Stimulated activated CD4-positive, alpha-beta T cell treated with anti-CD3 and anti-CD28 coated beads, Interleukin-15, amount 100 ng/mL, for 1 hour (primary cell): ENCODE measurements around the gene CLEC2L.

ENCODE experiments used
- DNase-seq, 2 donors: peaks; one replicate each; pipeline ENCODE4 v3.0.0-alpha.2; 2020; ENCODE audit warnings: low read depth in 1 of 2, low spot score in 1 of 2

The CLEC2L gene

GRCh38 chr7:139522830-139523198, 671 bp upstream of the CLEC2L start:
- DNase-seq: no peak

GRCh38 chr7:139523968-139524815, 707 bp downstream of the CLEC2L start:
- no peak for DNase-seq

- no peak for DNase-seq
Measured at GRCh38 chr7:139525239-139525638, 1.8 kb downstream of the CLEC2L start.

GRCh38 chr7:139525750-139526149, 2.3 kb downstream of the CLEC2L start:
- DNase-seq: no peak

GRCh38 chr7:139526578-139527544, 3.4 kb downstream of the CLEC2L start:
- no peak for DNase-seq

GRCh38 chr7:139531094-139531493, 7.6 kb downstream of the CLEC2L start:
- no peak for DNase-seq

GRCh38 chr7:139532636-139533155, 9.2 kb downstream of the CLEC2L start:
- no peak for DNase-seq

DNA sequence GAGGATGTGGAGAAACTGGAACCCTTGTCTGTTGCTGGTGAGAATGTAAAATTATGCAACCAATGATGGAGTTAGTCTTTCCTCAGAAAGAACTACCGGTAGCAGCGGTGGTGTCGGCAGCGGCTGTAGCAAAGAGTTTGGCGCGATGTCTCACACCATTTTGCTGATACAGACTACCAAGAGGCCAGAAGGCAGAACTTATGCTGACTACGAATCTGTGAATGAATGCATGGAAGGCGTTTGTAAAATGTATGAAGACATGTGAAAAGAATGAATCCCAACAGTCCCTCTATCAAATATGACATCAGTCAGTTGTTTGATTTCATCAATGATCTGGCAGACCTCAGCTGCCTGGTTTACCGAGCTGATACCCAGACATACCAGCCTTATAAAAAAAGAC, 10.6 kb downstream of the CLEC2L start:
- DNase-seq: no peak

DNA sequence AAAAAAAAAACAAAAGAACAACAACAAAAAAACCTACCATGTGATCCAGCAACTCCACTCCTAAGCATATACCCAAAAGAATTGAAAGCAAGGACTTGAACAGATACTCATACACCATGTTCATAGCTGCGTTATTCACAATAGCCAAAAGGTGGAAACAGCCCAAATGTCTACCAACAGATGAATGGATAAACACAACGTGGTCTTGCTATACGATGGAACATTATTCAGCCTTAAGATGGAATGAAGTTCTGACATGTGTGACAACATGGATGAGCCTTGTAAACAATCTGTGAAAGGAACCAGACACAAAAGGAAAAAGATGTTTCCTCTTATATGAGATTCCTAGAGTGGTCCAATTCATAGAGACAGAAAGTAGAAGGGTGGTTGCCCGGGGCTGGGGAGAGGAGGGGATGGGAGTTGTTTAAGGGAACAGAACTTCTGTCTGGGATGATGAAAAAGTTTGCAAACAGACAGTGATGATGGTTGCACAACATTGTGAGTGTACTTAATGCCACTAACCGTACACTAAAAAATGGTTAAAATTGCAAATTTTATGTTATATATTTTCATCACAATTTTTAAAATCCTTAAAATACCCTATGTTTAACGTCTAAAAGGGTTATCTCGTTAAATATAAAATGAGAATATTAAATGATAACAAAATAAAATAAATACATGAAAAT, 11.6 kb downstream of the CLEC2L start:
- no peak for DNase-seq

DNA sequence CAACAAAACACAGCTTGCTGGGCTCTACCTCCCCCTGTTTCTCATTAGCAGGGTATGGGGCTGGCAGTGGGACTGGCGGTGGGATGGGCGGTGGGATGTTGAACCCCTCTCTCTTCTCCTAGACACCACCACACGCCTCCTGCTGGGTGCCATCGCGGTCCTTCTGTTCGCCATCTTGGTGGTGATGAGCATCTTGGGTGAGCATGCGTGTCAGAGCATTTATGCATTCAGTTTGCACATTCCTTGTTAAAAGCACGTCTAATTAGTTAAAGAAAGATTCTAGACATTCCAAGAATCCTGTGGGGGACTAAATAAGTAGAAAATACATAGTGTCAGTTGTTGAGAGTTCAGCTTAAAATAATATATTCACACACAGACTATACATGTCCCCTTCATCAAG, 12.7 kb downstream of the CLEC2L start:
- DNase-seq: no peak

- DNase-seq: no peak
Measured at GRCh38 chr7:139538881-139539635, 15.6 kb downstream of the CLEC2L start.

GRCh38 chr7:139540203-139540602, 16.7 kb downstream of the CLEC2L start:
- DNase-seq: no peak

DNA sequence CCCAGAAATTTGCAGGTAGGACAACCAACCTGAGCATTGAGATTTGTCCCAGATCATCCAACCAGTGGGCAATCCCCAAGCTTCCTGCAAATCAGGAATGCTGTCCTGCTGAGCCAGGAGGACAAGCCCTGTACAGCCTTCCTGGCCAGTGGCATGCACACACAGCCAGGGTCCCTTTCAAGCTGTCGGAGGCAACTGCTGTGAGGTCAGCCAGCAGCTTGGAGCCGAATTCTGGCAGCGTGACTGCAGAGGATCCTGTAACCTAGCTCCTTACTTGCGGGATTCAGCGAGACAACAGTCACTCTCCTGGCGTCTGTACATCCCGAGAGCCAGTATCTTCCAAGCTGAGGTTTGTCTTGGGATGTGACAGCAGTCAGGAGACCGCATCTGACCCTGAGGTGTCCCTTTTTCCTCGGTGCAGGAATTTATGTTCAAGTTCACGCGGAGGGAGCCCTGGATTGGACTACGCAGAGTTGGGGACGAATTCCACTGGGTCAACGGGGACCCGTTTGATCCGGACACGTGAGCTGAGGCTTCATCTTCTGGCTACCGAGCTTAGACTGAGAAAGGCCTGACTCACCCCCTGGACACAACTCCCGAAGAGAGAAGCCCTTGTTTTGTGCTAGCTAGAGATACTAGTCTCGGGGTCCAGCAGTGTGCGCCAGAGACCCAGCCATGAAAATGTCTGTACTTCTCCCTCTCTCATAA, 18.3 kb downstream of the CLEC2L start:
- no peak for DNase-seq

- no peak for DNase-seq
Measured at GRCh38 chr7:139542308-139543151, 19.0 kb downstream of the CLEC2L start.

- no peak for DNase-seq
Measured at GRCh38 chr7:139543801-139544603, 20.5 kb downstream of the CLEC2L start.

GRCh38 chr7:139544645-139545044, 21.2 kb downstream of the CLEC2L start:
- no peak for DNase-seq

GRCh38 chr7:139548302-139549028, 25.0 kb downstream of the CLEC2L start:
- no peak for DNase-seq
